Measurements from ENCODE around the gene OR4S2.

Gene OR4S2

GRCh38 chr11:55648027-55648426, at the start of gene OR4S2:
TSS of gene OR4S2 (plus strand) at chr11:55648327. CDS start at chr11:55650904, 2,577 bp downstream.
- DNase-seq: no peak

DNA sequence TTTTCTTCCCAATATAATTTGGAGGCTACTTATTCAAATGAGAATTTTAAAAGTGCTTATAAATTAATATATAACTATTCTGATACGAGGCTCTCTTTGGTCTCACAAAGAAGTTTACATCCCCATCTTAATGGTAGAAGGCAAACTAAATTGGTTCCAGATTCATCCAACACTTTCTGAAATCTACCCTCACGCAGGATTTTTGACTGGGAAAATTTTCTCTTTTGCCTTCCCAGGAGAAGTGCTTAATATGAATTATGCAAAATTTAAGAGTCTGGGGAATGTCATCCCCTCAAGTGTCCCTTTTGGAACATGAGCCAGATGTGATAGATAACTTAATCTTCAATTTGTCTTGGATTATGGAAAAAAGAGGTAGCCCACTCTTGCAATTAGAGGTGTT, 40.6 kb upstream of the OR4S2 start, which contains the start of gene OR4C11:
Gene OR4C11 (minus strand): TSS at position 101 of the 400 bp plus-strand sequence. CDS start 3,272 bp downstream, outside the sequence.
- DNase-seq: no peak

DNA sequence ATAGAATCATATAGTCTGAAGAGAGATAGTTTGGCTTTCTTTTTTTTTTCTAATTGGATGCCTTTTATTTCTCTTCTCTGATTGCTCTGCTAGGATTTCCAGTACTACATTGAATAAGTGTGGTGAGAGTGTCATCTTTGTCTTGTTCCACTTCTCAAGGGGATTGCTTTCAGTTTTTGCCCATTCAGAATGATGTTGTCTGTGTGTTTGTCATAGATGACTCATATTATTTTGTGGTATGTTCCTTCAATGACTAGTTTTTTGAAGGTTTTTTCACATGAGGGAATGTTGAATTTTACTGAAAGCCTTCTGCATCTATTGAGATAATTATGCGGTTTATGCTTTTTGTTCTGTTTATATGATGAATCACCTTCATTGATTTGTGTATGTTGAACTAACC, 23.6 kb upstream of the OR4S2 start:
- DNase-seq: no peak

DNA sequence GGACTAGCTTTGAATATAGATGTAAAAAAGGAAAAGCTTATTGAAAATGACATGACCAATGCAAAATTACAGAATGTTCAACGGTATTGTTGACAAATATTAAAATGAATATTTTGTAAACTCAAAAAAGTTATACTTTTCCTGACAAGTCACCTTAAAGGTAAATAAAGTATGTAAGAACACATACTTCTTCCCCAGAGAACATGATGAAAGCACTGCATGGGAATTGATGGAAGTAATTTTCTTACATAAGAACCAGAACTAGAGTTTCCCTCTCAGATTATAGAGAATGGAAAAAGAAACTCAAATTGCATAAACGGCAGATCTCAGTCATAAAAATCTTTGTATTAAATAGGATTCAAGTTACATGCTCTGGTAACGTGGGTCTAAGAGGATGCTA, 13.3 kb upstream of the OR4S2 start, which contains the start of gene OR4P4:
Gene OR4P4 (plus strand): TSS at position 301 of the 400 bp plus-strand sequence.
- no peak for DNase-seq

DNA sequence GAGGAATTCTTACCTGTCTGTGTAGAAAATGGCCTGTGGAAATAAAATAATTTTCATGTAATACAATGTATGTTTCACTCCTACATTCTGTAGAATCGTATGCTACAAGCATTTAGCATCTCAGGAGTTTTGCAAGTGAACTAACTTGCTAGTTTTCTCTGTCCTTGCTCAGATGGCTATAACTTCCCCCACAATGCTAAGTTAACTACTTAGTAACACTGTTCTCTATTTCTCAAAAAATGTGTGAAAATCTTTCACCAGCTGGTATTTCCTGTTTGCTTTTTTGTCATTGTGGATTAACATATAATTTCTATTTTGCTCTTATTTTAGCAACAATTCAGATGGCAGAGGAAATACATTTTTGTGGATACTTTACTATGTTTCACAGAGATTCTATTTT, 4.4 kb downstream of the OR4S2 start:
- DNase-seq: no peak

DNA sequence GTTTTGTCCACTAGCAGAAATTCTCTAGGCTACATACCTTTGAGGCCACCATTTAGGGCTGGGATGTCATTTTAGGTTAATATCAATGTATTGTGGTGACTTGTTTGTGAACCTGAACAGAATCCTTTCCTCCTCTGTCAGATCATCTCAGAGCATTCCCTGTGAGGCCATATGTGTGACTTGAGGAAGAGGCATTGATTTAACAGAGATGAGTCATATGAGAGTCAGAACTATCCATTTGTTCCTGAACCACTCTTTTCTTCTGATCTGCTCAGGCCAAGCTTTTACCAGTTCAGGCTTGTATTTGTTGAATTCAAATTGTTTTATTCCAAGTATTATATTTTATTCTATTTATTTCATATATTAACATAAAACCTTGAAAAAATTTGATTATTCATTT, 7.0 kb downstream of the OR4S2 start:
- no peak for DNase-seq

DNA sequence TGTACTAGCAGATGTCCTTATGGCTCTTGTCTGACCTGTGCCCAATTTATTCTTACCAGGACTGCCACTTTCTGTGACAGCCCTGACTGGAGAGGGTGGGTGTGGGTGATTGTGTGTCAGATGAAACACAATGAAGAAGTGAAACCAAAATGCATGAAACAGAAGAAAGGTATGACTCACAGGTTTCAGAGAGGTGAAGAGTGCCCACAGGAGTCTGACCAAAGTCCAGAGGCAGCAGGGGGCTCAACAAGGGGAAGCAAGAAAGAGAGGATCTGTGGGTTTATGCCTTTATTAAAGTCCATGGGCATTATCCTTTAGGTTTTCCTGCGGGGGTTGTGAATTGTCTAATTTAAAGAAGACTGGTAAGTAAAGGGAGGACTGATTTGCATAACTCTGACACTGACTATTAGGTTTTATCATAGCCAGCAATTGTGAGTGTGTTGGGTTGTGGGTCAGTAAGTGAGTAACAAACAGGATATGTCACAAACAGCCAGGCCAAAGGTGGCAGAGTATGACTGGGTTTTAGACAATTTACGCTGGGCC, 10.0 kb downstream of the OR4S2 start:
- no peak for DNase-seq

- DNase-seq: no peak
Observed at GRCh38 chr11:55658608-55659007, 10.5 kb downstream of the OR4S2 start.

DNA sequence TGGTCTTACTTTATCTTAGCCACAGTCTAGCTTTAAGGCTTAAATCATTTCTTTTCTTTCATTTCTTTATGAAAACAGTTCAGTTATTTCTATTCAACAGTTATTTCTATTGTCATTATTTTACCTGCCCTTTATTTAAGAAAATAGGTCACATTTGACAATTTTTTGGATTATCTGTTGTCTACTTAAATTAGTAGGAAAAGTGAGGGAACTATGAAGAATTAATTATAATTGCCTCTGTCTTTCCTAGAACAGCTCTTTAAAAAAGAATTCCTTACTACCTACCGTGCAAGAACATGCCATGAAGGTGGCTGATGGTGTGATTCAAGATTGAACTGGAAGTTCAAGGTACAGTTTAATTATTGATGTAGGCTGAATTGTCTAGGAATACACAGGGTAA, 13.8 kb downstream of the OR4S2 start, which contains the start of gene OR4C6:
Gene OR4C6 (plus strand): TSS at position 301 of the 400 bp plus-strand sequence. CDS start 2,966 bp downstream, outside the sequence.
- DNase-seq: no peak

GRCh38 chr11:55669376-55669775, 21.2 kb downstream of the OR4S2 start:
- DNase-seq: no peak

GRCh38 chr11:55673860-55674259, 25.7 kb downstream of the OR4S2 start:
- DNase-seq: no peak

DNA sequence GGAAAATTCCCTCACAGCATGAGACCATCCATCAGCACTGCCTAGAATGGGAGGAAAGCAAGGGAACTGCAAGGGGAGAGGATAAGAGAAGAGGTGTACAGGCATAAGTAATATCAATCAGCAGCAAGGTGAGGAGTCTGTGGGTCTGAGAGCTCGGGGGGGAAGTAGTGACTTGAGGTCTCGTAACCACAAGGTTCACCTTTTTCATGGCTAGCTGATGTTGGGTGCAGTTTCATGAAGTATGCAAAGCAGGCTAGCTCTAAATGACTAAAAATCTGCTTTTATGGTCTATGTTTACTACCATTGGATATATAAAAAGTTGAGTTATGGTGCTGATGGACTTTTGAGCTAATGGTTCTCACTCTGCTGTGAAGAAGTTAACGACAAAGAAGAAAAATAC, 49.7 kb downstream of the OR4S2 start:
- no peak for DNase-seq

GRCh38 chr11:55701429-55701828, 53.3 kb downstream of the OR4S2 start:
- no peak for DNase-seq

Measured in OCI-M1 (cell line).